GM19463 (cell line): ENCODE results near the gene RABIF.
"Not testable (repeated sequence)": the region's sequence is repeated elsewhere in the genome, so short reads cannot be mapped to it uniquely, and the experiment has no call there.

Experiments used
- ATAC-seq: cut with Tn5 transposase; IDR thresholded peaks from one replicate; pipeline ENCODE4 v1.9.1; 2021; ENCODE audit warnings: mild to moderate bottlenecking, moderate library complexity; ENCODE audit not compliant: unreplicated experiment

RABIF gene

GRCh38 chr1:202888531-202889360 lies at the start of gene RABIF:
TSS of gene RABIF (minus strand) at chr1:202889149. CDS start at chr1:202889098, 51 bp downstream.
- ATAC-seq, result peak; percentile 91

GRCh38 chr1:202938287-202938925 lies 49.5 kb upstream of the RABIF start:
- ATAC-seq, result no peak

- not testable (repeated sequence) for ATAC-seq
Measured at GRCh38 chr1:202936409-202936808, 47.5 kb upstream of the RABIF start.

GRCh38 chr1:202935844-202936243 lies 46.9 kb upstream of the RABIF start:
- no peak for ATAC-seq

- no peak for ATAC-seq
Measured at GRCh38 chr1:202934755-202935154, 45.8 kb upstream of the RABIF start.

GRCh38 chr1:202932476-202932875 lies 43.5 kb upstream of the RABIF start:
- ATAC-seq, result no peak

GRCh38 chr1:202926581-202927491 lies 37.9 kb upstream of the RABIF start, which contains the start of gene KLHL12:
TSS of gene KLHL12 (minus strand) at chr1:202927234. CDS start at chr1:202925162, 2,072 bp downstream.
- ATAC-seq, result peak; percentile 91

- no peak for ATAC-seq
Measured at GRCh38 chr1:202923533-202923932, 34.6 kb upstream of the RABIF start.

GRCh38 chr1:202919615-202920014 lies 30.7 kb upstream of the RABIF start:
- no peak for ATAC-seq

- ATAC-seq, result no peak
Measured at GRCh38 chr1:202915146-202915545, 26.2 kb upstream of the RABIF start.

GRCh38 chr1:202912476-202912875 lies 23.5 kb upstream of the RABIF start:
- ATAC-seq, result not testable (repeated sequence)

- ATAC-seq, result no peak
Measured at GRCh38 chr1:202909494-202909893, 20.5 kb upstream of the RABIF start.

GRCh38 chr1:202908998-202909397 lies 20.0 kb upstream of the RABIF start:
- ATAC-seq, result no peak

- ATAC-seq, result no peak
Measured at GRCh38 chr1:202905331-202905730, 16.4 kb upstream of the RABIF start.

- ATAC-seq, result not testable (repeated sequence)
Measured at GRCh38 chr1:202903808-202904207, 14.9 kb upstream of the RABIF start.

GRCh38 chr1:202901555-202901954 lies 12.6 kb upstream of the RABIF start:
- ATAC-seq, result no peak

GRCh38 chr1:202892501-202892900 lies 3.6 kb upstream of the RABIF start:
- ATAC-seq, result no peak

- no peak for ATAC-seq
Measured at GRCh38 chr1:202890392-202890791, 1.4 kb upstream of the RABIF start.

GRCh38 chr1:202888221-202888530 lies 773 bp downstream of the RABIF start:
- no peak for ATAC-seq

- no peak for ATAC-seq
Measured at GRCh38 chr1:202880961-202881460, 7.9 kb downstream of the RABIF start.

- ATAC-seq, result no peak
Measured at GRCh38 chr1:202880062-202880461, 8.9 kb downstream of the RABIF start.
